OCI-LY1 (cell line): ENCODE measurements around the gene SORBS1.

Source experiments
- H2AFZ ChIP-seq: fragments of 200-600 bp; sonication (generic), shearing (Covaris generic); 2 replicates; pipeline ENCODE4 v1.6.0; 2014; ENCODE audit warnings: antibody characterized with exemption, mild to moderate bottlenecking, low read length
- H3F3A ChIP-seq: fragments of 200-600 bp; sonication (generic), shearing (Covaris generic); 2 replicates; pipeline ENCODE4 v1.6.0; 2014; ENCODE audit warnings: mild to moderate bottlenecking, antibody characterized with exemption, low read length, moderate library complexity; ENCODE audit not compliant: insufficient read depth
- H3K27ac ChIP-seq: fragments of 200-600 bp; sonication (generic); 2 replicates; pipeline ENCODE4 v1.5.1; 2014; ENCODE audit warnings: low read length, mixed run types, mild to moderate bottlenecking, low read depth; ENCODE audit not compliant: poor library complexity, severe bottlenecking
- H3K27me3 ChIP-seq: fragments of 200-600 bp; sonication (generic); 2 replicates; pipeline ENCODE4 v1.6.0; 2014; ENCODE audit warnings: antibody characterized with exemption, mild to moderate bottlenecking, low read length, moderate library complexity; ENCODE audit not compliant: insufficient read depth
- H3K36me3 ChIP-seq: fragments of 200-600 bp; sonication (generic); 2 replicates; pipeline ENCODE4 v1.6.1; 2014; ENCODE audit warnings: mild to moderate bottlenecking, antibody characterized with exemption, low read length, moderate library complexity, mixed read lengths; ENCODE audit not compliant: insufficient read depth
- H3K4me1 ChIP-seq: fragments of 200-600 bp; sonication (generic); 2 replicates; pipeline ENCODE4 v1.5.1; 2014; ENCODE audit warnings: mild to moderate bottlenecking, low read length, moderate library complexity; ENCODE audit not compliant: insufficient read depth, severe bottlenecking
- H3K4me2 ChIP-seq: fragments of 200-600 bp; sonication (generic), shearing (Covaris generic); 2 replicates; pipeline ENCODE4 v1.6.1; 2014; ENCODE audit warnings: low read length
- H3K4me3 ChIP-seq: fragments of 200-600 bp; sonication (generic); 2 replicates; pipeline ENCODE4 v1.5.1; 2014; ENCODE audit warnings: low read length, low read depth, mild to moderate bottlenecking, mixed read lengths; ENCODE audit not compliant: poor library complexity, severe bottlenecking
- H3K79me2 ChIP-seq: fragments of 200-600 bp; shearing (Covaris generic); 2 replicates; pipeline ENCODE4 v1.6.1; 2016; ENCODE audit warnings: mixed run types, low read length, mixed read lengths; ENCODE audit not compliant: insufficient read depth
- H3K9ac ChIP-seq: fragments of 200-600 bp; sonication (generic), shearing (Covaris generic); 2 replicates; pipeline ENCODE4 v1.6.1; 2014; ENCODE audit warnings: mild to moderate bottlenecking, low read length, mixed read lengths
- H3K9me2 ChIP-seq: fragments of 200-600 bp; sonication (generic), shearing (Covaris generic); 2 replicates; pipeline ENCODE4 v1.6.1; 2014; ENCODE audit warnings: low read depth, mild to moderate bottlenecking, low read length, mixed read lengths
- H3K9me3 ChIP-seq: fragments of 200-600 bp; shearing (Covaris generic); 2 replicates; pipeline ENCODE4 v1.6.1; 2014; ENCODE audit warnings: low read length, mixed read lengths
- H4K20me1 ChIP-seq: fragments of 200-600 bp; sonication (generic), shearing (Covaris generic); 2 replicates; pipeline ENCODE4 v1.6.0; 2016; ENCODE audit warnings: mild to moderate bottlenecking, low read length; ENCODE audit not compliant: insufficient read depth
- CTCF ChIP-seq: fragments of 200-600 bp; sonication (generic), shearing (Covaris generic); IDR thresholded peaks from 2 replicates; pipeline ENCODE4 v1.5.1; 2017; ENCODE audit warnings: mild to moderate bottlenecking, antibody characterized with exemption, low read length, moderate library complexity, mixed read lengths
- EZH2 ChIP-seq: fragments of 200-600 bp; sonication (generic), shearing (Covaris generic); IDR thresholded peaks from 2 replicates; pipeline ENCODE4 v1.8.0; 2017; ENCODE audit warnings: borderline replicate concordance, mixed run types, mild to moderate bottlenecking, antibody characterized with exemption, low read length, moderate library complexity, mixed read lengths

SORBS1 gene

GRCh38 chr10:95504246-95504691 is 56.9 kb downstream of the SORBS1 start:
- H4K20me1 ChIP-seq, result no peaks in the 10 kb centered on the region
- no peak overlapping the region for H3K9ac ChIP-seq
- H3K4me2 ChIP-seq, result no peak overlapping the region
- H3K9me3 ChIP-seq, result no peaks in the 10 kb centered on the region
- H3K4me1 ChIP-seq, result no peaks in the 10 kb centered on the region
- no peak overlapping the region for H3K27ac ChIP-seq
- H3K79me2 ChIP-seq, result no peaks in the 10 kb centered on the region
- H3F3A ChIP-seq, result no peaks in the 10 kb centered on the region
- TF ChIP-seq EZH2 (no peak), CTCF (no peak)
- H2AFZ ChIP-seq, result no peak overlapping the region
- no peaks in the 10 kb centered on the region for H3K27me3 ChIP-seq
- no peaks in the 10 kb centered on the region for H3K9me2 ChIP-seq
- H3K36me3 ChIP-seq, result no peaks in the 10 kb centered on the region
- H3K4me3 ChIP-seq, result no peak overlapping the region

- Histone ChIP-seq H3K27me3 (no peaks in the 10 kb centered on the region), H3K9me2 (no peaks in the 10 kb centered on the region), H3F3A (no peaks in the 10 kb centered on the region), H3K27ac (no peak overlapping the region), H4K20me1 (no peaks in the 10 kb centered on the region), H3K79me2 (no peaks in the 10 kb centered on the region), H3K36me3 (no peaks in the 10 kb centered on the region), H3K9me3 (no peaks in the 10 kb centered on the region), H3K9ac (no peak overlapping the region), H3K4me3 (no peak overlapping the region), H3K4me2 (no peak overlapping the region), H3K4me1 (no peaks in the 10 kb centered on the region), H2AFZ (no peak overlapping the region)
- TF ChIP-seq CTCF, result no peak
- TF ChIP-seq EZH2, result no peak
These were observed 57.6 kb downstream of the SORBS1 start for GRCh38 chr10:95503526-95503925.

- H3K4me2 ChIP-seq, result no peak overlapping the region
- H3K27me3 ChIP-seq, result no peaks in the 10 kb centered on the region
- no peaks in the 10 kb centered on the region for H3F3A ChIP-seq
- H2AFZ ChIP-seq, result no peak overlapping the region
- no peaks in the 10 kb centered on the region for H3K4me1 ChIP-seq
- H3K9me2 ChIP-seq, result no peaks in the 10 kb centered on the region
- H3K27ac ChIP-seq, result no peak overlapping the region
- no peak overlapping the region for H3K9ac ChIP-seq
- no peaks in the 10 kb centered on the region for H4K20me1 ChIP-seq
- H3K79me2 ChIP-seq, result no peaks in the 10 kb centered on the region
- H3K9me3 ChIP-seq, result no peaks in the 10 kb centered on the region
- no peak for TF ChIP-seq EZH2
- no peak for TF ChIP-seq CTCF
- no peaks in the 10 kb centered on the region for H3K36me3 ChIP-seq
- no peak overlapping the region for H3K4me3 ChIP-seq
These were observed 58.2 kb downstream of the SORBS1 start for GRCh38 chr10:95503001-95503400.
